Inflammatory macrophage treated with lipopolysaccharide for 4 hours (primary cell): ENCODE data around the gene VTN.

Experiments
- DNase-seq: peaks from one replicate; pipeline ENCODE4 v3.0.0-alpha.2; 2020

VTN gene, protein sequence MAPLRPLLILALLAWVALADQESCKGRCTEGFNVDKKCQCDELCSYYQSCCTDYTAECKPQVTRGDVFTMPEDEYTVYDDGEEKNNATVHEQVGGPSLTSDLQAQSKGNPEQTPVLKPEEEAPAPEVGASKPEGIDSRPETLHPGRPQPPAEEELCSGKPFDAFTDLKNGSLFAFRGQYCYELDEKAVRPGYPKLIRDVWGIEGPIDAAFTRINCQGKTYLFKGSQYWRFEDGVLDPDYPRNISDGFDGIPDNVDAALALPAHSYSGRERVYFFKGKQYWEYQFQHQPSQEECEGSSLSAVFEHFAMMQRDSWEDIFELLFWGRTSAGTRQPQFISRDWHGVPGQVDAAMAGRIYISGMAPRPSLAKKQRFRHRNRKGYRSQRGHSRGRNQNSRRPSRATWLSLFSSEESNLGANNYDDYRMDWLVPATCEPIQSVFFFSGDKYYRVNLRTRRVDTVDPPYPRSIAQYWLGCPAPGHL

DNA sequence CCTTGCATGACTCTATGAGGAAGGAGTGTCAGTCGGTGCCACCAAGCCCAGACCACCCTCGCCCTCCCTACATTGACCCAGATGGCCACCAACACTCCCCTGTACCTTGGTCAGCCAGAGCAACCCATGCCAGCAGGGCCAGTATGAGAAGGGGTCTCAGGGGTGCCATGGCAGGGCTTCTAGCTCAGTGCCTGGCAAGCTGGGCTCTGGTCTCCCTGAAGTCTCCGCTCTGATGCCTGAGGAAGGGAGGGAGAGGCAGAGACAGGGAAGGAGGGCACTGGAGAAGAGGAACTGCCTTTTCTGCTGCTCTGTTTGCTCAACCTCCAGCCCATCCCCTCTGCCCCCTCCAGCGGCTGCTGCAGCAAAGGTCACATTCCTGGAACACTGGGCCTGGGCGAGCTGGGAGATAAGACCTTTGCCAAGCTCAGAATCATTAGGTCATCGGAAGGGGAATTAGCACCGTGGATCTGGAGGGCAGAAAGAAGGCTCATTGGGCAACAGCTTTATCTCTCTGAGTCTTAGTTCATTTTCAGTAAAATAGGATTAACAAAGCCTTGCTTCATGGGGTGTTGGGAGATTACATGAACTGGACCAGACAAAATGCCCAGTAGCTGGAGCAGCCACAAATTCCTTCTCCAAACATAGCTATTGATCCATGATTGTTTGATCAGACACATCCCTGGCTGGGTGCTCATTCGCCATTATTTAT, at the start of gene VTN:
VTN (minus strand) TSS at position 273 of the 709 bp plus-strand sequence; CDS start at position 169, 104 bp downstream.
- DNase-seq: peak; percentile 46

DNA sequence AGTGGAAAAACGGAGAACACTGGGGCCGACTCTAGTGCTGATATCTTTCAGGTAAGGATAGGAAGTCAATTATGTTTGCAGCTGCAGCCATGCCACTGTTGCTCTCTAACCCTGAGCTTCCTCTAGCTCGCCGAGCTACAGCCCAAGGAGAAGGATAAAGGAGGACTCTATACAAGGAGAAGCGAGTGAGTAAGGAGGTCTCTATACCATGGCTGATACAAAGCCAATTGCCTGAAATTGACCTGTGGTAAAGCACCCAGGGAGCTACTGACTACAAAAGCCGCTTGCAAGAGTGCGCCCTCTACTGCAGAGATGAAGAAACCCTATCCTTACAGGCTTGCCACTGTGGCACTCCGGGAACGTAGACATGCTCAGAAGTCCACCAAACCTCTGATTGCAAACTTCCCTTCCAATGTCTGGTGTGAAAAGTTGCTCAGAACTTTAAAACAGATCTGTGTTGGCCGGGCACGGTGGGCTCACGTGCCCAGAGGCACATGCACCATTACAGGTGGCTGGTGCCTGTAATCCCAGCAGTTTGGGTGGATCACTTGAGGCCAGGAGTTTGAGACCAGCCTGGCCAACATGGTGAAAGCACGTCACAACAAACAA, 46.7 kb upstream of the VTN start:
- peak; percentile 66 for DNase-seq

DNA sequence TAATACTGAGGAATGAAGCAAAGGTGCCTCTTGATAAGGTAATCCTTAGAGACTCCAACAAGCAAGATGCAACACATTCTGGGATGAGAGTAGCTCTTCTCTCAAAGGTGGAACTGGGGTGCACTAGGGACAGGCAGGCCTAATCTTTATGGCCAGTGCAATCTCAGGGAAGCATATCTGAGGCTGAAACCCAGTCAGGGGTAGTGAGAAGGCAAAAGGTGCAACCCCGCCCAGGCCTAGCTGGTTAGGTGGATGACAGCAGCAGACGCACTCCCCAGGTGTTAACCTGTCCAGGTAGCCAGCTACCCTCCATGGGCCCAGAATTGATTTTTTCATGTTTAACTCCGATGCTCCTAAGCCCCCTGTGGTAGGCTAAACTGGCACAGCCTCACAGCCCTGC, 45.8 kb upstream of the VTN start:
- DNase-seq: no peak

DNA sequence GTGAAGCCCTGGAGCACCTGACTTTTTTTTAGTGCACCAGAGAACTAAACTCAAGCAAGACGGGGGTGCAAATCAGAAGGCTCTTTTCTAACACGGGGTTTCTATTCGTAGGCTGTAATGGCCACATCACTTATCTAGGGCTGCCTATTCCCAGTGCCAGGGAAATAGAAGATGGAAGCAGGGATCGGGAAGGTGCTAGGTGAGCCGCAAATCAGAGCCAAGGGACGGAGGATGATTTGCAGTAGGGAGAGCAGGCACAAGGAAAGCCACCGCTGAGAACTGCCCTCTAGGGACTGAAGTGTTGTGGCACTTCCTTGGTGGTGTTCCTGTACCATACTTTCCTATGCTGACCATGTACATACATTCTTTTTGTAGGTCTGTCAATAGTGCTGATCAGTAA, 43.7 kb upstream of the VTN start:
- no peak for DNase-seq

DNA sequence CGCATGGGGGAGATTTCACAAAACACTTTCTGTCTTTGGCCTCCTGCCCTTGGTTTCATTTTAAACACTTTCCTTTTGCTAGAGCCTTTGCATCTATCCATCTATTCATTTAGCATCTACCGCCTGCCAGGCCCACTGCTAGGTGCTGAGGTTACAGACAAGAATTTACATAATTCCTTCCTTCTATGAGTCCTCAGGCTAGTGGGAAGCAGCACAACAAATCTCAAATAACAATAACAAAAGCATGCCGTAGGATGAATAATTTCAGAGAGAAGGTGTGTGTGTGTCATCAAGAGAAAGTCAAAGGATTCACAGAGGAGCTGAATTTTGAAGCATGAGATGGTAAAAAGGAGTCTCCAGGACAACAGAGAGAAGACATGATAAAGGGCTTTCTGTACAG, 42.0 kb upstream of the VTN start:
- DNase-seq: no peak

DNA sequence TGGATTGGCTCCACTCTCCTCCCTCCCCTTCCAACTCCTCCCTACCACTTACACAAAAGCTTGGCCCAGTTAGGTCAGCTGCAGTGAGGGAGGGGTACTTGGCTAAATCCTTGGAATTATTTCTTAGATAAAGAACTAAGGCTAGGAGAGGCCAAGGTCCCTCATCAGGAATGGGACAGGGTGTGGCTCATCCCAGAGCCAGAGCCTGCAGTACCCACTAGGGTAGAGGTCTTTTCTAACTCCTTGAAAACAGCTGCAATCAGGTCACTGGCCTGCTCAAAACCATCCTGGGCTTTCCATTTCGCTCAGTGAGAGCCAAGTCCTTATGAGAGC, 37.8 kb upstream of the VTN start:
- DNase-seq: no peak

DNA sequence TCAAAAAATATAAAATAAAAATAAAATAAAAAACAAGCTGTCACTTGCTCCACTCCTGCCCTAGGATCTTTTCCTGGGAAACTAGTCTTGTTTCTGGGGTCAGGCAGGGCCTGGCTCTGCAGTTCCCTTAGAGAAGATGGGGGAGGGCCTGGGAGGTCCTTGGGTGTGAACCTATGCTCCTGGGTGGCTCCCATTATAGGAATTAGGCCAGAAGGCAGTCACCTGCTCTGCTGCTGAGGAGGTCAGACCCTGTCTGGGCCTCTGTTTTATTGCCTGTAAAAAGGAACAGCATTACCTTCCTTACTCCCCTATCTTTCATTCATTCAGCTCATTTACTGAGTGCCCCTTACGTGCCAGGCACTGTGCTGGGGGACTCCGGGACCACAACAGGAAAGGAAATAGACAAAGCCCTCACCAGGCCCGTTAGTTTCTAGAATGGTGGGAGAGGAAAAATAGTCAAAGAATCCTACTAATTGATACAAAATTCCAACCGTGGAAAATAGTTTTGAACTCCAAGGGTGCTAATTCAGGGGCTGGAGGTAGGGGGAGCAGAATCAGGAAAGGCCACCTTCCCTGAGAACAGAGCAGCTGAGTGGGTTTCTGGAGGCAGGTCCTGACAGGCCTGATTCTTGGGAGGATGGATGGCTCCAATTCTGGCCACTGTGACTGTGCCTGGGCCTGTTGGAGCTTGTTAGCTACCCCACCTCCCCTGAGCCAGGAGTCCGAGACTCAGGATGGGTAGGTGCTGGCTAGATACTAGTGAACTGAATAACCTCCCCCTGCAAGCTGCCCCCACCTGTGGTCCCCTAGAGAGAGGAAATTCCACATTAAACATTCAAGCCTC, 37.2 kb upstream of the VTN start:
- no peak for DNase-seq

DNA sequence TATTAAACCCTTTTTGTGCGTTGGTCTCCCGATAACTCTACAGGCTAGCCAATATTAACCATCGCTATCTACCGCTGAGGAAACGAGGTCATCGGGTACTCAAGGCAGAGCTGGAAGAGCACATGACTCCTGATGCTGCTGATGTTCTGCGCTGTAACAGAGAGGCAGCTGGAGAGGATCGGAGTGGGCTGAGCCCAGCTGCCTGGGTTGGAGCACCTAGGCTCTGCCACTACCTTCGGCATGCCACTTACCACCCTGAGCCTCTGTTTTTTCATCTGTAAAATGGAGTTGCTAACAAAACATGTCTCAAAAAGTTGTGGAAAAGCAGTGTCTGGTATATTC, 36.3 kb upstream of the VTN start:
- DNase-seq: no peak

DNA sequence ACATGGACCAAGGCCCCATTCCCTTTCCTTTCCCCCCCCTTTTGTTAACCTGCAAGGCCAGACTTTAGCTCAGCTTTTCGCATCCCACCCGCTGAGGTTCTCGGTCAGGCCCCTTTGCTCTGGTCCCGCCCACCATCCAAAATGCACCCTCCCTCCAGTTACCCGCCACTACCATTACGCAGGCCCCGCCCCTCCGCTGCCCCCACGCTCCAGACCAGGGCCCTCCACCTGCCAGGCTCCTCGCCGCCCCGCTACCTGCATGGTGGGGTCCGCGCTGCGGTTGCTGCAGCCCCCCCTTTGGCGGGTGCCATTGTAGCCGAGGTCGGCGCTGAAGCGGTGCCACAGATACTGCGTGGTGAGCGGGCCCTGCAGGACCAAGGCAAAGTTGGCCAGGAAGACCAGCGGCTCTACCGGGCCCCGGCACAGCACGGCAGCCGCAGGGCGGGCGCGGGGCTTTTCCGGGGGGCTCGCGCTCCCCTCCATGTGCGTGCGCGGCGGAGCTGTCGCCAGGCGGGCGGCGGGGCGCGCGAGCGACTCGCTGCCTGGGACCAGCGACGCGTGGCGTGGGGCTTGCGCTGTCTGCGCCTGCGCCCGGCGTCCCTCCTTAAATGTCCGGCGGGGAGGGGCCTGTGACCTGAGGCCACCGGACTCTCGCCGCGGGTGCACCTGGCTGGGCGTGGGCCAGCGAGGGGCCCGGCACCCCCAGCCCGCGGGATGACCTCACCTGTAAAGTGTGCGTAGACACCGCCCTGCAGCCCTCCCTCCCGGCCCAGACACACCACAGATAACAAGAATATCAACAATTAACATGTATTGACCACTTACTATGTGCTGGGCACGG, 35.7 kb upstream of the VTN start, which contains the start of gene SLC46A1:
SLC46A1 (minus strand) TSS at position 581 of the 841 bp plus-strand sequence; CDS start at position 483, 98 bp downstream.
- no peak for DNase-seq

DNA sequence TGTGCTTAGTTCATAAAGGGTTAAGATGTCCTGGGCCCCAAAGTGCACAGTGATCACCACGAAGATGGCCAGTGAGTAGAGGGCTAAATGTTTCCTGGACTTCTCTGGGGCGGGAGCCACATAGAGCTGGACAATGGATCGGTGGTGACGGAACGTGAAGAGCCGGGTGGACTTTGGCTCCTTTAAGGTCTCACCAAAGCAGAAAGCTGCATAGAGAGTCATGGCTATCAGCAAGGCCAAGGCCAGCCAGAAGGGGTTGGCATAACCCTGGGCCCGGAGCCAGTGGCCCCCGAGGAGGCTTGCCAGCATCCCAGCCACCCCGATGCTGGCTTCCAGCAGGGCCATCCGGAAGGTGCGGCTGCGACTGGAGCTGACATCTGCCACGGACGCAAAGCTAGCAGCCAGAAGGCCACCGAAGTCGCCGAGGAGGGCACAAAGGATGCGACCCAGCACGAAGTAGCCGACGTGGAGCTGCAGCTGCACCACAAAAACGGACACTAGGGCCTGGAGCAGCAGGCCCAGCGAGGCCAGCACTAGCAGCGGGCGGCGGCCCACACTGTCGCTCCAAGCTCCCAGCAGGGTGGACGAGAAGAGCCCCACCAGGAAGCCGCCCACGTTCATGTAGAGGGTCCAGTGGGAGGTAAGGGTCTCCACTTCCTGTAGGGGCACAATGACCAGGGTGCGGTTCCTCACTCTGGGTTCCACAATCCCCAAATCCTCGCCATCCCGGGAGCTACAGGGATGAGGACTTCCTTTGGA, 34.9 kb upstream of the VTN start:
- no peak for DNase-seq

DNA sequence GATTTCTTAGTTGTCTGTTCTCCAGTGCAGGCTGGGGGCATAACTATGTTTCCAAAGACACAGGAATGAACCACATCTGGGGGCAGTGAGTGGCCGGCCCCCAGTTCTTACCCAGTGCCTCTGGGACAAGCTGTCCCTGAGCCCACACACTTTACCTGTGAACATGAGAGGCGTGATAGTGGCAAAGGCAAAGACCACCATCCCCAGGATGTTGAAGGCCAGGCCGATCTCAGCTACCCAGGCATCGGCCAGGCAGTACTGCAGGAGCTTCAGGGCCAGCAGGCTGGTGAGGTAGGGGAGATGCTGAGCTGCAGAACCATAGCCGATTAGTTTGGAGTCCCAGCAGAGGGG, 34.3 kb upstream of the VTN start:
- no peak for DNase-seq

DNA sequence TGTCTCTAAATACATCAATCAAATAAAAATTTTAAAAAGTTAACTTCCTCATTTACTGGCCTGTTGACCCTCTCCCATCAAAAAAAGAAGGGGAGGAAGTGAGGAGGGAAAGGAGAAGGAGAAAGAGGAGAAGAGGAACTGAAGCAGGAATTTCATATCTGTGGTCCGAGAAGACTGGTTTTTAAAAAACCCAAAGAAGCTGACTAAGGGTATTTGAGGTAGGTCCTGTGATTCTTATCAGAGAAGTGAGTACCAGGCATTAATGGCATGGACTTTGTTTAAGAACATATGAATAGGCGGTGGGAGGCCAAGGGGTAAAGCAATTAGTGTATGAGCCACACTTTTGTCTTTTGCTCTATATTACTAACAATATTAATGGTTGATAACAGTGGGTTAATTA, 33.9 kb upstream of the VTN start:
- DNase-seq: peak; percentile 53

DNA sequence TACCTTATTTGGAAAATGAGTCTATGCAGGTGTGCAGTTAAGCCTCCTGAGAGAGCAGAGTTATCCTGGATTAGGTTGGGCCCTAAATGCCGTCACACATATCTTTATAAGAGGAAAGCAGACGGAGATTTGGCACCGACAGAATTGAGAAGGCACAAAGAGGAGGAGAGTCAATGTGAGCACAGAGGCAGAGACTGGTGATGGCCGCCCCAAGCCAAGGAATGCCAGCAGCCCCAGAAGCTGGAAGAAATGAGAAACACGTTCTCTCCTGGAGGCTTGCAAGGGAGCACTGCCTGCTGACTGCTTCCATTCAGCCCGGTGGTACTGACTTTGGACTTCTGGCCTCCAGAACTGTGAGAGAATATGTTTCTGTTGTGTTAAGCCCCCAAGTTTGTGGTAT, 32.7 kb upstream of the VTN start:
- no peak for DNase-seq

DNA sequence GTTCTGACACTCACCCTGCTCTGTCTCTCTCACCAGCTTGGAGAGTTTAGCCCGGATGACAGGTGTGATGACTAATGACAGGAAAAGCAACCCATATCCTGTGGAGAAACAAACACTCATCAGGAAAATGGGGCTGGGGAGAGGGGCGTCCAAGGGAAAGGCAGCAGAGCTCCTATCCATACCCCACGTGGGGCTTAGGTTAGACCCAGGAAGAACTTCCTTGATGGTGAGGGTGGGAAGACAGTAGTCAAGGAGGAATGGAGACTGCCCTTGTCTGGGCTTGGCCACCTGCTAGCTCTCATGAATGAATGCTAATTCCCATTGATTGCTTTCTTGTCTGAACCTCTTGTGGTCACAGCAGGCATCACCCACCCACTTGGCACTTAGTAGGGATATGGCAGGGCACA, 32.1 kb upstream of the VTN start:
- DNase-seq: no peak

DNA sequence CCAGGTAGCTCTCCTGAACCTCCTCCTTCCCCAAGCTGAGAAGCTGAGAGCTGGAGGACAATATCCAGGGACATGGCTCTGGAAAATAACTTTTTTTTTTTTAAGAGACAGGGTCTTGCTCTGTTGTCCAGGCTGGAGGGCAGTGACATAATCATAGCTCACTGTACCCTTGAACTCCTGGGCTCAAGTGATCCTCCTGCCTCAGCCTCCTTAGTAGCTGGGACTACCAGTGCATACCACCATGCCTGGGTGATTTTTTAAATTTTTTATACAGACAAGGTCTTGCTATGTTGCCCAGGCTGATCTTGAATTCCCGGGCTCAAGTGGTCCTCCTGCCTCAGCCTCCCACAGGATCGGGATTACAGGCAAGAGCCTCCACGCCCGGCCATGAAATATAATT, 29.7 kb upstream of the VTN start:
- DNase-seq: no peak

DNA sequence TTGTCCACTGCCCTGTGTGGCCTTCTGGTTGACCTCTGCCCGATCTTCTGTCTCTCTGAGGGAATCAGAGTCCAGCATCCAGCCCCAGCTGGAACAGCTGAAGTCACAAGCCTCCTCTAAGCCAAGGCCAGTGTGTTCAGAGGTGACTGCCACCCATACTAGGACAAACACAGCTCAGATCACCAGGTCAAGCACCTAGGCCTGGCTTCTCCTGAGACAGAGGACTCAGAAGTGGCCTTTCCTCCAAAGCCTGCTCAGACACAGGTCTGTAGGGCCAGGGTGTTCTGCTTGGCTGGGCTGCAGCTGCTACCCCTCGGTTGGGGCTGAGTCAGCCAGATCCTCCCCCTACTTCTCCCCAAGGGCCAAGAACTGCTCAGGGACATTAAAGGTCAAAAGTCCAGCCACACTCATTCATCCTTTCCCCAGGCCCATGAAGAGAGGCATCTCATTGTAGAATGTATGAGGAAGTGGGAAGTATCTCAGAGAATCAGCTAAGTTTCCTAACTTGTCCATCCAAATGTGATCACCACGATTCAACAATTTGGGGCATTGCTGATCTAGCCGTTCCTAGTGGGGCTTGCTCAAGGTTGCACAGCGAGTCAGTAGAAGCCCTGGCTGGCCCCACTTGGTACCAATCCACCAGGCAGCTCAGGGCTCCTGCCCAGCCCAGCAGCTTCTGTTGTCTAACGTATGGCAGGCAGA, 28.3 kb upstream of the VTN start:
- DNase-seq: no peak

DNA sequence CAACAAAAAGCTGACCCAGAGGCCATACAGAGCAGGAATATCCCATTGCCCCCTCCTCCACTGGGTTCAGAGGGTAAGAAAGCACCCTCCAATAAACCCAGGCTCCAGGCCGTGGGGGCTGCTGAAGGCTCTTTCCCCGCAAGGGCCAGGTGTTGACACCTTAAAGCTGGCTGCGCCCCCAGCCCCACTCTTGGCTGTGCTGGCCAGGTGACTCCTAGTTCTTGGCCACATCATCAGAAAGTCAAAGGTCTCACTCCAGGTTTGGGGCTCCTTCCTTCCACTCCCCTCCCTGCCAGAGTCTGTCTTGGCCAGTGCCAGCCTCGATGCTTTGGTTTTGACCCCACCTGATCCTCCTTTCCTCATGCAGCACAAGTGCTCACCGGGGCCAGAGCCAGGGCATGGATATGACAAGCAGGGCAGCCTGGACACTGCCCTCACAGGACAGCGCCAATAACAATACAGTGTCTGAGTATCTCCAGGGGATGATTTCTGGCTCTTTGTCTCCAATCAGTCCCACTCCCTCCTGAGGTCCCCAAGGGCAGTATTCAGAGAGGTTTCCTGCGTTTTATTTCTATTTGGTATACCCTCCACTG, 27.7 kb upstream of the VTN start:
- no peak for DNase-seq

DNA sequence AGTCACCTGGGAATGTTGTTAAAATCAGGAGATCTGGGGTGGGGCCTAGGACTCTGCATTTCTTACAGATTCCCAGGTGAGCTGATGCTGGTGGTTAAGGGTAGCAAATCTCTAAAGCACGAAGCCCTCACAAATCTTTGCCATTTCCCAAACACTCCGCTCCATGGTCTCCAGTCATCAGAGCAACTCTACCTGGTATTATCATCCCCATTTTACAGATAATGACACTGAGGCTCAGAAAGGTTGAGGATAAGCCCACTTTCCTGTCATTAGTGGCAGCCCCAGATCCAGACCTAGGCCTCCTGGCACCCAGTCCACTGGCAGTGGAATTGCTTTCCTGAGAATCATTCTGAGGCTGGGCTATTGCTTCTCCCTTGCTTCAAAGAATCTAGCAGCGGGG, 27.2 kb upstream of the VTN start:
- DNase-seq: no peak

DNA sequence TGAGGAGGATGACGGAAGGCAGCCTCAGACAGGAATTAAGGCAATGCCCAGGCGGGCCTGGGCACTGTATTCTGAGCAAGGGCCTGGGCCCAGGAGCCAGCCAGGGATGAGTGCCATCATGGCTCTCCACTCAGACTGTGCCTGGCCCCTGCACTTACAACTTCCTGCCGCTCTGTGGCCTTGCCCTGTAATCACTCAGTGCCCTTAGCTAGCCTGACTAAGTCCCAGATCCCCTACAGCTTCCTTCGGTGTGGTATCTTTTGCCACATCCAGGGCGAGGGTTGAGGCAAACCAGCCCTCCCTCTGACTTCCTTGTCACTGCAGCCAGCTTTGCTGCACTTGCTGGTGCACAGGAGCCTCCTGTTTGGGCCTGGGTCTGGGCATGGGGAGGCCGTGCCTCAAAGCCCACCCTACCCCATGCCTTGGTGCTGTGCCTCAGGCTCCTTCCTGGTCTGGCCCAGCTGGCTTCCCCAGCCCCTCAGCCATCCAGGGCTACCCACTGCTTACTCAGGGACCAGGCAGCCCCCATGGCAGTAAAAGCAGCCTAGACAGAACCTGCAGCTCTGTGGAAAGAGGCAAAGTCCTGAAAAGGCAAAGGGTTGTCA, 26.6 kb upstream of the VTN start:
- DNase-seq: no peak

DNA sequence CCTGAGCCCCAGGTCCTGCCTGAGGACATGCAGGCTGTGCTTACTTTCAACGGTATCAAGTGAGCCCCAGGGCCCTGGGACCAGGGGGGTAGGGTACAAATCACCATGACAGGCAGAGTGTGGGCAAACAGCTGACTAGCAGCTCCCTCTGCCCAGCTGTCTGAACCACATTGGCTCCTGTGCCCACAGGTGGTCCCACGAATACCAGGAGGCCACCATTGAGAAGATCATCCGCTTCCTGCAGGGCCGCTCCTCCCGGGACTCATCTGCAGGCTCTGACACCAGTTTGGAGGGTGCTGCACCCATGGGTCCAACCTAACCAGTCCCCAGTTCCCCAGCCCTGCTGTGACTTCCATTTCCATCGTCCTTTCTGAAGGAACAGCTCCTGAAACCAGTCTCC, 25.9 kb upstream of the VTN start:
- DNase-seq: no peak
